Loucy (cell line): ENCODE measurements around the gene DNPEP.

ENCODE experiments used
- CTCF ChIP-seq: fragments of 200-600 bp; sonication (generic); conservative IDR thresholded peaks from 2 replicates; pipeline ENCODE4 v1.5.1; 2014; ENCODE audit warnings: mild to moderate bottlenecking, antibody characterized with exemption, low read length
- EZH2phosphoT487 ChIP-seq: fragments of 200-600 bp; IDR thresholded peaks from 2 replicates; pipeline ENCODE4 v1.6.1; 2018; ENCODE audit warnings: antibody characterized with exemption, mild to moderate bottlenecking, moderate library complexity, borderline replicate concordance

GRCh38 chr2:219405451-219405850 lies 17.7 kb upstream of the DNPEP start:
- TF ChIP-seq CTCF (no peak), EZH2phosphoT487 (no peak)
